Measurements from ENCODE around the gene GDPD1. TPM values are rescaled to one million over a fixed set of nuclear protein-coding genes. Genes with fewer than 3 reads are reported as not detected.

GDPD1 gene
- total RNA-seq, 1 donor from 2014 or later, result 10.7 TPM

- peaks cover 23% of the 10 kb centered on the region for H3K36me3 Mint-ChIP-seq (ENCODE audit: low read depth)
- H3K27ac Mint-ChIP-seq (ENCODE audit: unreplicated experiment), result no peak overlapping the region
- H3K4me3 Mint-ChIP-seq, result no peak overlapping the region
- DNase-seq (ENCODE audit: low read depth, low spot score), result no peak
- H3K9me3 Mint-ChIP-seq, result no peaks in the 10 kb centered on the region
- TF ChIP-seq CTCF (conservative IDR thresholded peaks at IDR 0.05), result no peak
- peaks cover 3% of the 10 kb centered on the region for H3K4me1 Mint-ChIP-seq
- H3K27me3 Mint-ChIP-seq (ENCODE audit: low read depth), result no peaks in the 10 kb centered on the region
These were observed 39.7 kb upstream of the GDPD1 start for GRCh38 chr17:59180626-59181025.

DNA sequence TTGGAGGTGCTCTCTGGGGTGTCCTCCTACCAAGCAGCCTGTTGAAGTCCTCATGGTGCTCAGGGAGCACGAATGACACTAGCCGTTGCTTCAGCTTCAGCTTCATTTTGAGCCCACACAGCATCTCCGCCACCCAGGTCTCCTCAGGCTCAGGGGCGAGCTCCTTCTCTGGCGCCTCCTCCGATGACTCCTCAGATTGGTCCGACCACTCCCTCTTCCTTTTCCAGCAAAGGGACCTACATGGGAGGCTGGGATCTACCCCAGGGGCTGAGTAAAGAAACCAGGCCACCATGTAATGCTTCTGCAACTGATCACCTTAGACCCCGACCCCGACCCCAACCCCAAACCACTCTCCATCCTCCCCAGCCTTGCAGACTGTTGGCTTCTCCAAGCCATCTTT lies 38.8 kb upstream of the GDPD1 start:
- DNase-seq (ENCODE audit: low read depth, low spot score), result no peak
- Mint-ChIP-seq H3K27ac (ENCODE audit: unreplicated experiment) (no peak overlapping the region), H3K4me1 (peaks cover 3% of the 10 kb centered on the region), H3K27me3 (ENCODE audit: low read depth) (no peaks in the 10 kb centered on the region), H3K4me3 (no peak overlapping the region), H3K9me3 (no peaks in the 10 kb centered on the region), H3K36me3 (ENCODE audit: low read depth) (peaks cover 22% of the 10 kb centered on the region)
- TF ChIP-seq CTCF (conservative IDR thresholded peaks at IDR 0.05), result no peak

GRCh38 chr17:59185997-59186396 lies 34.3 kb upstream of the GDPD1 start:
- no peak for DNase-seq (ENCODE audit: low read depth, low spot score)
- Mint-ChIP-seq H3K36me3 (ENCODE audit: low read depth) (peaks cover 21% of the 10 kb centered on the region), H3K4me1 (no peaks in the 10 kb centered on the region), H3K27me3 (ENCODE audit: low read depth) (no peaks in the 10 kb centered on the region), H3K9me3 (no peaks in the 10 kb centered on the region), H3K4me3 (no peak overlapping the region), H3K27ac (ENCODE audit: unreplicated experiment) (no peak overlapping the region)
- TF ChIP-seq CTCF (conservative IDR thresholded peaks at IDR 0.05), result no peak

GRCh38 chr17:59186850-59187249 lies 33.5 kb upstream of the GDPD1 start:
- no peak for TF ChIP-seq CTCF (conservative IDR thresholded peaks at IDR 0.05)
- Mint-ChIP-seq H3K36me3 (ENCODE audit: low read depth) (peaks cover 25% of the 10 kb centered on the region), H3K9me3 (no peaks in the 10 kb centered on the region), H3K4me3 (no peak overlapping the region), H3K27me3 (ENCODE audit: low read depth) (no peaks in the 10 kb centered on the region), H3K27ac (ENCODE audit: unreplicated experiment) (no peak overlapping the region), H3K4me1 (no peaks in the 10 kb centered on the region)
- no peak for DNase-seq (ENCODE audit: low read depth, low spot score)

- Mint-ChIP-seq H3K27me3 (ENCODE audit: low read depth) (no peaks in the 10 kb centered on the region), H3K9me3 (no peaks in the 10 kb centered on the region), H3K36me3 (ENCODE audit: low read depth) (peaks cover 17% of the 10 kb centered on the region), H3K27ac (ENCODE audit: unreplicated experiment) (no peak overlapping the region), H3K4me1 (no peaks in the 10 kb centered on the region), H3K4me3 (no peak overlapping the region)
- DNase-seq (ENCODE audit: low read depth, low spot score), result no peak
- TF ChIP-seq CTCF (conservative IDR thresholded peaks at IDR 0.05), result no peak
These were observed 29.5 kb upstream of the GDPD1 start for GRCh38 chr17:59190806-59191205.

GRCh38 chr17:59193336-59193862 lies 26.9 kb upstream of the GDPD1 start:
- no peak for TF ChIP-seq CTCF (conservative IDR thresholded peaks at IDR 0.05)
- H3K9me3 Mint-ChIP-seq, result no peaks in the 10 kb centered on the region
- DNase-seq (ENCODE audit: low read depth, low spot score), result no peak
- no peak overlapping the region for H3K4me3 Mint-ChIP-seq
- peaks cover 11% of the 10 kb centered on the region for H3K36me3 Mint-ChIP-seq (ENCODE audit: low read depth)
- H3K4me1 Mint-ChIP-seq, result no peaks in the 10 kb centered on the region
- no peaks in the 10 kb centered on the region for H3K27me3 Mint-ChIP-seq (ENCODE audit: low read depth)
- no peak overlapping the region for H3K27ac Mint-ChIP-seq (ENCODE audit: unreplicated experiment)

Measured in neural crest cell (in vitro differentiated cells).